Ishikawa (cell line): ENCODE results near the gene CDHR4.

Experiments used
- CEBPB ChIP-seq: IDR thresholded peaks from 2 replicates; pipeline ENCODE4 v1.6.1; 2012
- EP300 ChIP-seq: IDR thresholded peaks from 2 replicates; pipeline ENCODE4 v1.6.1; 2012; ENCODE audit warnings: borderline replicate concordance
- FOXM1 ChIP-seq: IDR thresholded peaks from 2 replicates; pipeline ENCODE4 v1.6.1; 2012; ENCODE audit warnings: low read depth, borderline replicate concordance
- NFIC ChIP-seq: IDR thresholded peaks from 2 replicates; pipeline ENCODE4 v1.6.1; 2012
- TCF12 ChIP-seq: IDR thresholded peaks from 2 replicates; pipeline ENCODE4 v1.6.1; 2012; ENCODE audit warnings: low read depth
- TEAD4 ChIP-seq: IDR thresholded peaks from 2 replicates; pipeline ENCODE4 v1.6.1; 2012
- USF1 ChIP-seq: IDR thresholded peaks from 2 replicates; pipeline ENCODE4 v1.6.1; 2012

Gene CDHR4

GRCh38 chr3:49745986-49746385 is 53.7 kb downstream of the CDHR4 start:
- TF ChIP-seq CEBPB (no peak), EP300 (no peak), TCF12 (no peak), FOXM1 (no peak), TEAD4 (no peak), USF1 (no peak), NFIC (peak; percentile 27; the same call in 1 of the 2 replicates)
